NB4 (cell line): ENCODE measurements around the gene DUSP5.

Experiments used
- DNase-seq: peaks from one replicate; pipeline ENCODE4 v3.0.0; 2010; ENCODE audit warnings: low read depth
- H3K4me3 ChIP-seq: one replicate; pipeline ENCODE4 v1.5.1; 2011; ENCODE audit warnings: mild to moderate bottlenecking, low read depth, low read length, moderate library complexity
- MAX ChIP-seq: IDR thresholded peaks from 2 replicates; pipeline ENCODE4 v1.6.1; 2011; ENCODE audit warnings: low read depth, low read length
- MYC ChIP-seq: IDR thresholded peaks from 2 replicates; pipeline ENCODE4 v1.6.1; 2011; ENCODE audit warnings: low read depth, low read length
- POLR2A ChIP-seq: IDR thresholded peaks from 2 replicates; pipeline ENCODE4 v1.6.1; 2011; ENCODE audit warnings: mild to moderate bottlenecking; ENCODE audit not compliant: insufficient read length; ENCODE audit errors: extremely low read depth
- TF ChIP-seq, protein P1 (sequence below): IDR thresholded peaks from one replicate; pipeline ENCODE4 v1.5.1; 2012; ENCODE audit warnings: low read depth, low read length

DUSP5 gene

DNA sequence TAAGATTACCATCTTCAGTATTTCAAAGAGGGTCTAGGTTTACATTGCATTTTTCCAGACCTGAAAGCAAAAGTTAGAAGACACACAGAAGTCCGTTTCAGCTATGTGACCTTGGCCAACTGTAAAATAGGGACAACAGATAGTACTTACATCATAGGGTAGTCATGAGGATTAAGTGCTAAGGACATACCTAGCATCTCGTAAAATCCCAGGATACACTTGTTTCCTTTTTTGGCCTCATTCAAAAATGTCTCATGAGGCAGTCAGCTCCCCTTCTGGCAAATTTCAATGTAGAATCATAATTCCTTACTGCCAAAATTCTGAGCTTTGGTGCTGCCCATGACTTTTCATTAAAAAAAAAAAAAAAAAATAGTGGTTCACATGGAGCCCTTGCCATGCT lies 6.4 kb upstream of the DUSP5 start:
- no peak overlapping the region for H3K4me3 ChIP-seq
- TF ChIP-seq MYC: no peak
- no peak for DNase-seq

DNA sequence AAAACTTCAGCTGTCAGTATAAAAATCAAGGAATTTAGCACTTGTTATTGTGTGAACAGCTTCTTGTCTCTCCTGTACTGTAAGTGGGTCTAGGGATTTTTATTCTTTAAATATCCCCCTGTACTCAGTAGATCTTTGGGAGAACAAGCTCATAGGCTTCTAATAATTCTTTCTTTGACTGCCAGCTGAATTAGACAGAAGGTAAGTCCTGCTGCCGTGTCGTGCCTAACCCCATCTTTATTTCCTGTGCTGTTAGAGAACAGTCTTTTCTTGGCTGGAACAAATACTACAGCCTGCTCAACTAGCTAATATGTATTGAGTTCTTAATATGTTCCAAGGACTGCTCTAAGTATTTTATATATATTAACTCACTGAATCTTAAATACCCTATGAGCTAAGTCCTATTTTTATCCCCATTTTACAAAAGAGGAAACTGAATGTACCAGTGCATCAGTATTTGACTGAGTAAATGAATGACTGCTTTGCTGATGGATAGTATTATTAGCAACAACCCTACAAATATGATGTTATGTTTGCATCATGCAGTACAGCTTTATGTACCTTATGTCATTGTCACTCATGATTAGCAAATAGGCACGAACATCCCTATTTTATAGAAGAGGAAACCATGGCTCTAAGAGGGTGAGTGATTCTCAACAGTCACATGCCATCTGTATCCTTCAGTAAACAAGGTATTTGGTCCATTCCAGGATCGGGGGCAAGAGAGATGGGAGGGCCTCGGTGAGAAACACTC lies 5.5 kb upstream of the DUSP5 start:
- DNase-seq: no peak
- TF ChIP-seq MYC (no peak), POLR2A (no peak), MAX (no peak)
- TF ChIP-seq, protein P1, sequence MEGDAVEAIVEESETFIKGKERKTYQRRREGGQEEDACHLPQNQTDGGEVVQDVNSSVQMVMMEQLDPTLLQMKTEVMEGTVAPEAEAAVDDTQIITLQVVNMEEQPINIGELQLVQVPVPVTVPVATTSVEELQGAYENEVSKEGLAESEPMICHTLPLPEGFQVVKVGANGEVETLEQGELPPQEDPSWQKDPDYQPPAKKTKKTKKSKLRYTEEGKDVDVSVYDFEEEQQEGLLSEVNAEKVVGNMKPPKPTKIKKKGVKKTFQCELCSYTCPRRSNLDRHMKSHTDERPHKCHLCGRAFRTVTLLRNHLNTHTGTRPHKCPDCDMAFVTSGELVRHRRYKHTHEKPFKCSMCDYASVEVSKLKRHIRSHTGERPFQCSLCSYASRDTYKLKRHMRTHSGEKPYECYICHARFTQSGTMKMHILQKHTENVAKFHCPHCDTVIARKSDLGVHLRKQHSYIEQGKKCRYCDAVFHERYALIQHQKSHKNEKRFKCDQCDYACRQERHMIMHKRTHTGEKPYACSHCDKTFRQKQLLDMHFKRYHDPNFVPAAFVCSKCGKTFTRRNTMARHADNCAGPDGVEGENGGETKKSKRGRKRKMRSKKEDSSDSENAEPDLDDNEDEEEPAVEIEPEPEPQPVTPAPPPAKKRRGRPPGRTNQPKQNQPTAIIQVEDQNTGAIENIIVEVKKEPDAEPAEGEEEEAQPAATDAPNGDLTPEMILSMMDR: no peak
- H3K4me3 ChIP-seq: no peak overlapping the region

- H3K4me3 ChIP-seq: no peak overlapping the region
- TF ChIP-seq MAX (no peak), MYC (no peak), POLR2A (no peak)
- TF ChIP-seq, protein P1: no peak
- no peak for DNase-seq
Measured at GRCh38 chr10:110493832-110494426, 3.8 kb upstream of the DUSP5 start.

DNA sequence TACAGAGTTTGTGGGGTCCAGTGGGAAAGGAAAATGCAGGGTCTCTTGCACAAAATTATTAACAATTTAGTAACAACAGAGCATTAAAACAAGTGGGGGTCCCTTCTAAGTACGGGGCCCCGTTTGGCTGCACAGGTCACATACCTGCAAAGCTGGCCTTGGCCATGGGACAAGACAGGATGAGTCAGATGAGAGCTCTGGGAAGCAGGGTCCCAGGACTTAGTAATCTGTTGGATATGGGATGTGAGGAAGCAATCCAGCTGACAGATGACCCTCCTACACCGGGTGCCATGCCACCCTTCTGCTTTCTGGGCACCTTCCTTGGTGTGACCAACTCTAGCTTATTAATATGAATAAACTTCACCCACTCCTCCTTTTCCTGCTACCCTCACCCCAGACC lies 3.2 kb upstream of the DUSP5 start:
- TF ChIP-seq POLR2A (no peak), MYC (no peak), MAX (no peak)
- TF ChIP-seq, protein P1: no peak
- no peak for DNase-seq
- H3K4me3 ChIP-seq: no peak overlapping the region

GRCh38 chr10:110495731-110496552 lies 1.8 kb upstream of the DUSP5 start:
- TF ChIP-seq, protein P1: no peak
- TF ChIP-seq MYC (no peak), MAX (no peak), POLR2A (no peak)
- no peak for DNase-seq
- no peak overlapping the region for H3K4me3 ChIP-seq
